Measurements from ENCODE around the gene GRK1. TPM values are rescaled to one million over a fixed set of nuclear protein-coding genes. Genes with fewer than 3 reads are reported as not detected.
"Not testable (repeated sequence)": the region's sequence is repeated elsewhere in the genome, so short reads cannot be mapped to it uniquely, and the experiment has no call there.

Gene GRK1
- total RNA-seq, 1 donor from 2014 or later = 1.2 TPM

GRCh38 chr13:113621046-113621445 lies 46.0 kb upstream of the GRK1 start:
- Mint-ChIP-seq H3K4me3 (ENCODE audit: unreplicated experiment) (peak overlapping the region; percentile 3), H3K9me3 (ENCODE audit: unreplicated experiment) (peaks cover 25% of the 10 kb centered on the region), H3K27me3 (ENCODE audit: unreplicated experiment) (peaks cover 12% of the 10 kb centered on the region), H3K27ac (ENCODE audit: unreplicated experiment) (peak overlapping the region; percentile 53), H3K36me3 (ENCODE audit: unreplicated experiment) (peaks cover 19% of the 10 kb centered on the region), H3K4me1 (ENCODE audit: low read depth, unreplicated experiment) (peaks cover 40% of the 10 kb centered on the region)
- no peak for DNase-seq
- TF ChIP-seq CTCF (IDR thresholded peaks at IDR 0.05; ENCODE audit: partially characterized antibody, unreplicated experiment) = no peak

- Mint-ChIP-seq H3K9me3 (ENCODE audit: unreplicated experiment) (peaks cover 28% of the 10 kb centered on the region), H3K4me1 (ENCODE audit: low read depth, unreplicated experiment) (peaks cover 38% of the 10 kb centered on the region), H3K27me3 (ENCODE audit: unreplicated experiment) (peaks cover 14% of the 10 kb centered on the region), H3K27ac (ENCODE audit: unreplicated experiment) (peak overlapping the region; percentile 53), H3K36me3 (ENCODE audit: unreplicated experiment) (peaks cover 19% of the 10 kb centered on the region)
- DNase-seq = peak; percentile 71
- TF ChIP-seq CTCF (IDR thresholded peaks at IDR 0.05; ENCODE audit: partially characterized antibody, unreplicated experiment) = peak; percentile 69
- not testable (repeated sequence) for H3K4me3 Mint-ChIP-seq (ENCODE audit: unreplicated experiment)
Observed at GRCh38 chr13:113621498-113621897, 45.5 kb upstream of the GRK1 start.

- DNase-seq; H3K27ac Mint-ChIP-seq (ENCODE audit: unreplicated experiment); H3K4me3 Mint-ChIP-seq (ENCODE audit: unreplicated experiment): not testable (repeated sequence)
- H3K36me3 Mint-ChIP-seq (ENCODE audit: unreplicated experiment) = peaks cover 24% of the 10 kb centered on the region
- peaks cover 32% of the 10 kb centered on the region for H3K9me3 Mint-ChIP-seq (ENCODE audit: unreplicated experiment)
- peaks cover 19% of the 10 kb centered on the region for H3K27me3 Mint-ChIP-seq (ENCODE audit: unreplicated experiment)
- peaks cover 37% of the 10 kb centered on the region for H3K4me1 Mint-ChIP-seq (ENCODE audit: low read depth, unreplicated experiment)
Observed at GRCh38 chr13:113621986-113622550, 45.0 kb upstream of the GRK1 start.

- Mint-ChIP-seq H3K27me3 (ENCODE audit: unreplicated experiment) (peaks cover 23% of the 10 kb centered on the region), H3K27ac (ENCODE audit: unreplicated experiment) (no peak overlapping the region), H3K4me3 (ENCODE audit: unreplicated experiment) (no peak overlapping the region), H3K9me3 (ENCODE audit: unreplicated experiment) (peaks cover 40% of the 10 kb centered on the region), H3K36me3 (ENCODE audit: unreplicated experiment) (peaks cover 30% of the 10 kb centered on the region), H3K4me1 (ENCODE audit: low read depth, unreplicated experiment) (peaks cover 43% of the 10 kb centered on the region)
- DNase-seq = no peak
- no peak for TF ChIP-seq CTCF (IDR thresholded peaks at IDR 0.05; ENCODE audit: partially characterized antibody, unreplicated experiment)
Observed at GRCh38 chr13:113622791-113623490, 44.1 kb upstream of the GRK1 start.

GRCh38 chr13:113623491-113624234 lies 43.4 kb upstream of the GRK1 start:
- H3K36me3 Mint-ChIP-seq (ENCODE audit: unreplicated experiment) = peaks cover 33% of the 10 kb centered on the region
- peaks cover 41% of the 10 kb centered on the region for H3K4me1 Mint-ChIP-seq (ENCODE audit: low read depth, unreplicated experiment)
- DNase-seq = no peak
- H3K27ac Mint-ChIP-seq (ENCODE audit: unreplicated experiment) = no peak overlapping the region
- peaks cover 39% of the 10 kb centered on the region for H3K9me3 Mint-ChIP-seq (ENCODE audit: unreplicated experiment)
- no peak overlapping the region for H3K4me3 Mint-ChIP-seq (ENCODE audit: unreplicated experiment)
- H3K27me3 Mint-ChIP-seq (ENCODE audit: unreplicated experiment) = peaks cover 22% of the 10 kb centered on the region
- TF ChIP-seq CTCF (IDR thresholded peaks at IDR 0.05; ENCODE audit: partially characterized antibody, unreplicated experiment) = no peak

Data from glutamatergic neuron (in vitro differentiated cells).